G401.6 (cell line): ENCODE measurements around the gene UHRF2.
"Not testable (repeated sequence)": the region's sequence is repeated elsewhere in the genome, so short reads cannot be mapped to it uniquely, and the experiment has no call there.

Experiments
- FAIRE-seq: peaks from 2 replicates; lab custom pipeline; 2012; peaks lifted over from hg19 to GRCh38; lab: Jason Lieb, UNC

Gene UHRF2

GRCh38 chr9:6489099-6489498, 76.1 kb downstream of the UHRF2 start:
- FAIRE-seq, result no peak

DNA sequence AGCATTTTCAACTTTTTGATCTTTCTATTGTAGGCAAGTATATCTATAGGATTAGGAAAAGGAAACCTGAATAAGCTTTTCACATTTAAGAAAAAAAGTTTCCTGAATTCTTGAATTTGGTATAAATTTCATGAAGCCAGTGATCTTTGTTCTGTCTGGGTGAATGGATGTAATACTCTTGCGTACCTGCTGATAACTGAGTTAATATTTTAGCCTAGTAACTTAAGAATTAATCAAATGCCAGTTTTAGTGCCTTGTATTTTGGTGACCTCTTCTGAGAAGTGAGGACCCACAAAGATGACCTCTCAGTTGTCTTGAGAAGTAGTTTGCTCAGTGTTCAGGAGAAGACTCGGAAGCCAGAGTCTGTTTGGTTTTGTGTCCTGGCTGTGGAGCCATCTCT, 77.9 kb downstream of the UHRF2 start:
- FAIRE-seq, result no peak

DNA sequence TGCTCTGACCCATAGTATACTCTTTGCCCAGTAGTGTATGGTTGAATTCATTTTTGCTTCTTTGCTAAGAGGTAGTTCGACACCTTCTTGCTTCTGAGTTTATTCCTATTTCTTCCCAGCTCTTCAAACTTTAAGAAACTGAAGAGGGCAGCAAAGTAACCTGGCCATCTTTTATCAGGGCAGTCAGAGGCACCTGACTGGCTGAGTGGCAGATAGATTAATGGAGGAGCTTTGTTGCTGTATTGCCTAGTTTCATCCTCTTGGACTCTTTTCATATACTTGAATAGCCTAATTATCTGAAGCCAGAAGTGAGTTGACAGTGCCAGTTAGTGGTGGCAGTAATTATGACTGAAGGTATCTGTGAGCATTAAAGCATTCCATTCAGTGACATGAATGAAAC, 82.5 kb downstream of the UHRF2 start:
- no peak for FAIRE-seq

DNA sequence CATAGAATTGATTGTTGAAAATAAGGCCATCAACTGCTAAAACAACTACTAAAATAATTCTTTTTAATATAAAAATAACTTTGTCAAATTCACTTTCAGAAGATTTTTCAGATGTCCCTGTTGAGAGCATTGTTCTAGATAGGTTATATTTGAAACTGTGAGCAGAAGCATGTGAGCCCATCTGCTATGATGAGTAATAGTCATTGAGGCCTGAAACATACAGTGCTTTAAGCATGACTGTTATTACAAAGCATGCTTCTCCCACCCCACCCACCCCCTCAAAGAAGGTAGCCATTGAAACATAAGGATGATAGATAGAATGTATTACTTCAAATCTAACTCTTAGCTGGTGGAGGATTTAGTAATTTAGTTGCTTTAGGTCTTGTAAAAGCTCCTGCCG, 86.0 kb downstream of the UHRF2 start:
- no peak for FAIRE-seq

GRCh38 chr9:6501526-6502210, 88.7 kb downstream of the UHRF2 start:
- no peak for FAIRE-seq

DNA sequence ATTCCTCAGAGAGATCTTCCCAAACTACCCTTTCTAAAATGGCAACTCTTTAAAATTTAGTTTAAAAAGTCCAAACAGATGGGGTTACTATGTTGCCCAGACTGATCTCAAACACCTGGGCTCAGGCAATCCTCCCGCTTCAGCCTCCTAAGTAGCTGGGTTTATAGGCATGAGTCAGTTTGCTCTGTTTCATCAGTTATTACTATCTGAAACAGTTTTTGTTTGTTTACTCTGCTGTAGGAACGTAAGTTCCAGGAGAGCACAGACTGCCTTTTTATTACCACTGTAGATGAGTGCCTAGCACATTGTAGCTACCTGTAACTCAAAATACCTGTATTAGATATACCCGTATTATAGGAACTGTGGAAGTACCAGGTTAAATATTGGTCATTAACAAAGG, 89.4 kb downstream of the UHRF2 start:
- FAIRE-seq, result no peak

- FAIRE-seq, result no peak
Measured at GRCh38 chr9:6506571-6506970, 93.6 kb downstream of the UHRF2 start.

DNA sequence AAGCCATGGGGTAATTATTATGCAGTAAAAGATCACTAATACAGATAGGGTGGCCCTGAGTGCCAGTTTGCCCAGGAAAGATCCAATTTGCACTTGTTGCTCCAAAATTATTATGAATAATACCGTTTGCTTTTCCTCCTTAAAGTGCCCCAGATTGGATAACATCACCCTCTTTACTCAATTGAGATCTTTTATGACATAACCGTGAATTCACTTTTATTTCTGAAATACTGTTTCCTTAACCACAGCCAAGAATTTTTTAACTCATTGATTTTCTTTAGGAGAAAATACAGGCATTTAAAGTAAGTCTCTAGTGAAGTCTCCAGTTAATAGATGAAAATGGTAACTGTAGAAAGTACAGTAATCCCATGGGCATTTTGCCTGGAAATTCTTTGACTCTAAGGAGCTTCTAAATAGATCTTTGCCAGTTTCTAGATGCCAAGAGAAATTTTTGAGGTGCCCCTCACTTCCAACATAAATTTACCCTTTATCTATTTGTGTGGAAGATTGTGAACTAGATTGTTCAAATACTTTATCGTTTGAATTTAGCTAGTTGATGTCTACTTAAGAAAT, 99.2 kb downstream of the UHRF2 start:
- FAIRE-seq, result no peak

DNA sequence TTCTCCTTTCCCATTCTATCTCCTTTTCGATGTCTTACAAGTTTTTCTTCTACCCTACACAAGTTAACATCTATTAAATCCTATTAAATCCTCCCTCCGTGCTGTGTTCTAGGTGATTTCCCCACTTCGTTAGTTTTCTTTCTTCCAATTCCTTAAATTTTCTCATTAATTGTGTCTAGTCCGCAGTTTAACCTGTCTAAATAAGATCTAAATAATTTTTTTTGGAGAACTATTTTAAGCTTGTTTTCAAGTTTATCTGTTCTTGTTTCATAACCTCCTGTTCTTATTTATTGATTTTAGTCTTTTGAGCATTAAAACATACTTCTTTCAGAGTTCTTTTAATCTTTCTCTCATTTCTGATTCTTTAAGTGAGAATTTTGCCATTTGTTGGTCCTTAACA, 109.3 kb downstream of the UHRF2 start:
- no peak for FAIRE-seq

DNA sequence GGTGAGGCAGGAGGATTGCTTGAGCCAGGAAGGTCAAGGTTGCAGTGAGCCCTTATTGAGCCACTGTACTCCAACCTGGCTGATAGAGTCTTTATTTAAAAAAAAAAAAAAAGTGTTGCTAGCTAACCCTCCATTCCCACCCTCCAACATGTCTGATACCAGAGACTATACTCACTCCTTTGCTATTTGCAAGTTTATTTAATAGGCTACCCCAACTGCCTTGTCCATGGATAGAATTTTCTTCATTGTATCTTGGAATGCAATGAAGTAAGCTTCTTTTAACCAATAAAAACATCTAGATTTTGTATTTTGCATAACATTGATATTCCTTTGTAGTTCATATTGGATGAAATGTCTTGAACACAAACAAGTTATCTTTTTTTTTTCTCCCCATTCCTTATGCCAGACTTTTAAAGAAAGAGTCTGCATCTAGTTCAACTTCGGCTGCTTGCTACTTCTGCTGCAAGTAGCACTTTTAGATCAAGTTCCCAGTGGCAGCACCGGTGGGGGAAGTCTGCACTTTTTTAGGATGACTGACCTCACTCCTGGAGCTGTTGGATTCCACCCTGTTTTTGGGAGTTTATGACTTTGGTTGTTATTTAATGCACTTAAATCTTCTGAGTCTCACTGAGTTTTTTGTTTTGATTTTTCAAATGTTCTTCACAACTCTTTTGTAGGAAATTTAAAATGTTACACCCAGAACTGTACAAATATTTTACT, 112.5 kb downstream of the UHRF2 start:
- no peak for FAIRE-seq

DNA sequence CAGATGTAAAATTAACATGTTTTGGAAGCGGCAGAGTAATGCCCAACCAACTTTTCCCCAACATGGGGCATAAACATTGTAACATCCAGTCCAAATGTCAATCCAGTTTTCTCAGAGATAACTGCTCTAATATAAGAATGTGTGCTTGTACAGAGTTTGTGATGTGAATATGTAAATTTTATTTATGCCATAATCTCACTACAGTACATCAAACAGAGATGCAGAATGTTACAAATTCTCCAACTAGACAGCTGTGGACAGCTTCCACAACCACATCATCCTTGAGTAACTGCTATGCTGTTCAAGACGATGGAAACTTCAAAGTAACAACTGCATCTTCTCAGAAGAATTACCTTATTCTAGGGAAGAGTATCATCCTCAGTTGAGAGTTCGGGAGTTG, 122.6 kb downstream of the UHRF2 start:
- FAIRE-seq, result no peak

GRCh38 chr9:6538666-6539071, 125.7 kb downstream of the UHRF2 start:
- no peak for FAIRE-seq

DNA sequence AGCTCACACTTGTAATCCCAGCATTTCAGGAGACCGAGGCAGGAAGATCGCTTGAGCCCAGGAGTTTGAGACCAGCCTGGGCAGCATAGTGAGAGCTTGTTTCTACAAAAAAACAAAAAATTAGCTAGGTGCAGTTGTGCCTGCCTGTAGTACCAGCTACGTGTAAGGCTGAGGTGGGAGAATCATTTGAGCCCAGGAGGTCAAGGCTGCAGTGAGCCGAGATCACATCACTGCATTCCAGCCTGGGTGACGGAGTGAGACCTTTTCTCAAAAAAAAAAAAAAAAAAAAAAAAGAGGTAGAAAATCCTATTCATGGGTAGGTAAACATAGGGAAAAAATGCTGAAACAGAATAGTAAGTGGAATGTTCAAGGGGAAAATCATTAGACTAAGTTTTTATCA, 129.6 kb downstream of the UHRF2 start:
- FAIRE-seq, result not testable (repeated sequence)

DNA sequence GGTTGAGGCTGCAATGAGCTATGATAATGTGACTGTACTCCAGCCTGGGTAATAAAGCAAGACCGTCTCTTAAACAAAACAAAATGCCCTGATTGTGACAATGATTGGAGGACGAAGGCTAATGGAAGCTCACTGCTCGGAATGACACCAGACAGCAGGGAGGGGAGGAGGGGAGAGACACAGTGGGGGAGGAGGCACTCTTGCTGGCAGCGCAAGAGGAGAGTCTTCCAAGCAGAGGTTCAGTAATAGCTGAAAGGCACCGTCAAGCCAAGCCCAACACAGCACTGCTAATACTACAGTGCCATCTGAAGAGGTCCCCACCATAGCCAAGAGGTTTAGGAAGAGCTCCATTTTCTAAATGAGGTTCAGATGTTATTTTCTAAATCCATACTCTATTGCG, 130.2 kb downstream of the UHRF2 start:
- no peak for FAIRE-seq

DNA sequence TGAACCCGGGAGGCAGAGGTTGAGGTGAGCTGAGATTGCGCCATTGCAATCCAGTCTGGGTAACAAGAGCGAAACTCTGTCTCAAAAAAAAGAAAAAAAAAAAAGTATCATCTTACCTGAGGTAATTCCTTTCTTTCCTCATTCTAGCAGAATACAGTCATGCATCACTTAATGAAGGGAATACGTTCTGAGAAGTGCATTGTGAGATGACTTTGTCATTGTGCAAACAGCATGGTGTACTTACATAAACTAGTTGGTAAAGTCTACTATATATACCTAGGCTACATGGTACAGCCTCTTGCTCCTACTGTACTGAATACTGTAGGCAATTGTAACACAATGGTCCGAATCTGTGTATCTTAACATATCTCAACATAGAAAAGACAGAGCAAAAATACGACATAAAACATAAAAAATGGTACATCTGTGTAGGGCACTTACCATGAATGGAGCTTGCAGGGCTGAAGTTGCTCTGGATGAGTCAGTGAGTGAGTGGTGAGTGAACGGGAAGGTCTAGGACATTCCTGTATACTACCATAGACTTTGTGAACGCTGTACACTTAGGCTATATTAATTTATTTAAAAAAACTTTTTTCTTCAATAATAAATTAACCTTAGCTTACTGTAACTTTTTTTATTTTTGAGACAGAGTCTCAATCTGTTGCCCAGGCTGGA, 132.2 kb downstream of the UHRF2 start:
- no peak for FAIRE-seq

GRCh38 chr9:6549106-6549800, 136.3 kb downstream of the UHRF2 start:
- no peak for FAIRE-seq

GRCh38 chr9:6551136-6551535, 138.1 kb downstream of the UHRF2 start:
- FAIRE-seq, result no peak

- no peak for FAIRE-seq
Measured at GRCh38 chr9:6552033-6552432, 139.0 kb downstream of the UHRF2 start.

GRCh38 chr9:6552498-6553121, 139.6 kb downstream of the UHRF2 start:
- FAIRE-seq, result no peak

DNA sequence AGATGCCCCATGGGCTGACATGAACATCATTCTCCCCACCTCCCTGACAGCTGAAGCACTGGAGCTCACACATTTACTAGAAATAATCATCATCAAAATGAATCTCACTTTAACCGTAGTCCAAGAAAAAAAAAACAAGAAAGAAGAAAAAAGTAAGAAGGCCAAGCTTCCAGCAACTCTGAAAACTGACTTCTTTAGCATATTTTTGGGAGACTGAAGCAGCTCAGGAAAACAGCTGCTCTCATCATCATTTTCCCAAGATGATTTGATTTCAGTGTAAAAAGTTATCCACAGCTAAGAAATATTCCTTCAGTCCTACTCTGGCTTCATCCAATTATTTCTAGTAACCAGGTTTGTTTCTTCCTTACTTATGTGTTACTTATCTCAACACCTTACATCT, 140.9 kb downstream of the UHRF2 start:
- no peak for FAIRE-seq
